GM18867 (cell line): ENCODE data around the gene CCP110.

Experiments
- ATAC-seq: cut with Tn5 transposase; IDR thresholded peaks from one replicate; pipeline ENCODE4 v1.9.1; 2021; ENCODE audit warnings: mild to moderate bottlenecking, moderate library complexity; ENCODE audit not compliant: unreplicated experiment

The CCP110 gene

DNA sequence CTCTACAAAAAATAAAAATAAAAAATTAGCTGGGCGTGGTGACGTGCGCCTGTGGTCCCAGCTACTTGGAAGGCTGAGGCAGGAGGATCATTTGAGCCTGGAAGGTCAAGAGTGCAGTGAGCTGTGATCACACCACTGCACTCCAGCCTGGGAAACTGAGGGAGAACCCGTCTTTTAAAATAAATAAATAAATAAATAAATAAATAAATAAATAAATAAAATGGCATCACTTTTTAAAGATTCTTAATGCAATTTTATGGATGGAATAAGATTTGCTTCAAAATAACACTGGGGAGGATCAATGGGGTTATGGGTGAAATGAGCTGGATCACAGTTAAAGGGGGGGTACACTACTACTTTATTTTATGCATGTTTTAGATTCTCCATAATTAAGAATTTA, 16.8 kb upstream of the CCP110 start:
- ATAC-seq: no peak

DNA sequence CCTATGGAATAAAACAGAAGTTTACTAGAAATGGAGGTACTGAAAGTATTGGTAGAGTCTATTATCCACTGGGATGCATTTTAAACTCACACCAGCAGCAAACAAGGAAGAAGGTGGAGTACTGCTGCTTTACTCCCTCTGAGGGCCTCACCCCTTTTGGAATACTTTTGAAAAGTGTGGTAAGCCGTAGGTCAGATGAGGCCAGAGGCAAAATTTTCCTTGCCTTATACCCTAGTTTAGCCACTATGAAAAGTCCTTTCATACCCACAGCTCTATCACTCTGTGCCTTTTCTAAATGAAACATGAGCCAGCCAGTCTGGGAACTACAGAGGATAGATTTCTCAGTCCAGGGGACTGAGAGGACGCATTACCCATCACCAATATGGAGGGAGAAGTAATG, 15.9 kb upstream of the CCP110 start:
- no peak for ATAC-seq

DNA sequence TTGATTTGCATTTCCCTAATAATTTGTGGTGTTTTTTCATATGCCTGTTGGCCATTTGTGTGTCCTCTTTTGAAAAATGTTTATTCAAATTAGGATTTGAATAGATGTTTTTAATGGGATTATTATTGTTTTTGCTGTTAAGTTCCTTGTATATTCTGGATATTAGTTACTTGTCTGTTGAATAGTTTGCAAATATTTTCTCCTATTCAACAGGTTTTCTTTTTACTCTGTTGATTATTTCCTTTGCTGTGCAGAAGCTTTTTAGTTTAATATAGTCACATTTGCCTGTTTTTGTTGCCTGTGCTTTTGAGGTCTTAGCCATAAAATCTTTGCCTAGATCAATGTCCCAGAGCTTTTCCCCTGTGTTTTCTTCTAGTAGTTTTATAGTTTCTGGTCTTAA, 11.4 kb upstream of the CCP110 start:
- ATAC-seq: no peak

DNA sequence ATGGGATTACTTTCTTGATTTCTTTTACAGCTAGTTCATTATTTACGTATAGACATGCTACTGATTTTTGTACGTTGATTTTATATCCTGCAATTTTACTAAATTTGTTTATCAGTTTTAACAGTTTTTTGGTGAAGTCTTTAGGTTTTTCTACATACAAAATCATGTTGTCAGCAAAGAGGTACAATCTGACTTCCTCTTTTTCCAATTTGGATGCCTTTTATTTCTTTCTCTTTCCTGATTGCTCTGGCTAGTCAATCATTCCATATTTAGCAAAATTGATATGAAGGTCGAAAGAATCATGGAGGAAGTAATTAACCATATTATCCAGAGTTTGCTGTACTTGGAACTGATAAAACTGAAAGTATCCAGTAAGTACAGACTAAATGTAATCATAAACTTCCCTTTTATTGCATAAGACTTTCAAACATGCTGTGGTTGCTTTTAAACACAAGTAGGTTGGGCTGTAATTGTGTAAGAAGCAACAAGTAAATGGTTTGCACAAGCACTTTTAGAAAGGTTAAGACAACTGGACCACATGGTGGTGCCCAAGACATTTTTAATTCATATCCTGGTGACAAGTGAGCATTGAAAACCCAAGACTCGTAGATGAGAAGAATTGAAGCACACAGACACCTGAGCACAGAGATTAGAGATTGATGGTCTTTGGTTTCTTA, 10.2 kb upstream of the CCP110 start:
- ATAC-seq: no peak

DNA sequence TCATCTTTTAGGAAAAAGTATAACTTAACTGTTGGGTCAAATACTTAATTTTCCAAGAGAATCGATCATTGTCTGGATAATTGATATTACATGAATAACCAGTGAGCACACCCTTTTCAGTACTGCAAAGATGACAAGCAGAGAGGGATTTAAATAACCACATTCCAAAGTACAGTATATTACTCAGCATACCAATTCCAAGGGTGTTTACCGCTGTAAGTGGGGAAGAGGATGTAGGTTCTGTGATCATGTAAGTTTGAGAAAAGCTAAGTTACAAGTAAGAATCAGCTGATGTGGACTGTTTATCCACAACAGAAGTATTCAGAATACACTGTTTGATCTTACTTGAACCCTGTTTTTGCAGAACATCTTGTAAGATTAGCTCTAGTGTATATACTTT, 8.0 kb upstream of the CCP110 start:
- no peak for ATAC-seq

DNA sequence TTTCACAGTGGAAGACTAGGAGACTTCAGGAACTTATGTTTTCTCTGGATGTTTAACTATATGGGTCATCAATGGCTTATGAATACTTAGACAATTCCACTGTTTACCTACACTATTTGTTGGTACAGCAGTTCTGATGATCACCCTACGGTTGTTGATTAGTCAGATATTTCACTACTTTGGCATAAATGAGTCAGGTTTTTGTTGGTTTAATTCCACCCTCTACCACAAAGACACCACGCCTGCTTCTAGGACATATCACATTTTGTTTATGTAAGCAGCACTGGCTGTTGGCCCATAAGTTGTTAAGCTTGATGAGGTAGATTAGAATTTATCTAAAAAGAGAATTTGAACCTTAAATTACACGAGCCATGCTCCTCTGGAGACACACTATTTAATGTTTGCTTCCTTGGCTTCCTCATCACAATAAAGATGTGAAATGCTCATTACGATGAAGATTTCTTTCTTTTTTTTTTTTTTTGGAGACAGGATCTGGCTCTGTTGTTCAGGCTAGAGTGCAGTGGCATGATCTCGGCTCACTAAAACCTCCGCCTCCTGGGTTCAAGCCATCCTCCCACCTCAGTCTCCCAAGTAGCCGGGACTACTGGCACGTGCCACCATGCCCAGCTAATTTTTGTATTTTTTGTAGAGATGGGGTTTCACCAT, 6.2 kb upstream of the CCP110 start:
- no peak for ATAC-seq

DNA sequence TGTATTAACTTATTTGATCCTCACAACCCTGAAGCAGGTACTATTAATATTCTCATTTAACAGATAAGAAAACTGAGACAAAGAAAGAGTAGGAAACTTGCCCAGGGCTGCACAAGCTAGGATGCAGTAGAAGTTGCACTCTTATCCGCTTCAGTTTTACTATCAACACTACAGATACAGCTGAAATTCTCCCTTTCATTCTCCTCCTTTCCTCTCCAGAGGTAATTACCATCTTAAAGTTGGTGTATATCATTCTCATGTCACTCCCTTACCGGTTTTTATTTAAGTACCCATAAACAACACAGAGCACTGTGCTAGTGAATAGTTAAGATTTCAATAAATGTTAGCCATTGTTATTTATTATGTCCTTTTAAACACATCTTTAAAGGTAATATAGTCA, 5.4 kb upstream of the CCP110 start:
- ATAC-seq: no peak

DNA sequence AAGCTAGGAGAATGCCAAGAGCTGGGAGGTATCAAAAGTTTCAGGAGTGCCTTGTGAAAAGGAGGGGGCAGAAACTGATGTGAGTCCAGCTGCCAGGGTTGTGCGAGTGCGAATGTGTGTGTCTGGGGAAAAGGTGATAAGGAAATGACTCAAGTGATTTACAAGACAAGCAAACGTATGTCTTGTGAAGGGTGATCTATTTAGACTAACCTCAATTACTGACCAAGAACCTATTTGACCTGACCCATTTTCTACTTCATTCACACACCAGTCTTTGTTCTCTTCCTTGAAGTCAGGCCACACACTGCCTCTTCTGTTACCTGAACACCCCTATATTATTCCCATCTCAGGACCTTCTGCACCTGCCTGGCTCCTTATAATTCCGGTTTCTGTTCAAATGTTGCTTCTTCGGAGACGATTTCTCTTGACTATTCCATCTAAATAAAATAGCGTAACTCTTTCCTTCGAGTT, 2.8 kb upstream of the CCP110 start:
- ATAC-seq: no peak

DNA sequence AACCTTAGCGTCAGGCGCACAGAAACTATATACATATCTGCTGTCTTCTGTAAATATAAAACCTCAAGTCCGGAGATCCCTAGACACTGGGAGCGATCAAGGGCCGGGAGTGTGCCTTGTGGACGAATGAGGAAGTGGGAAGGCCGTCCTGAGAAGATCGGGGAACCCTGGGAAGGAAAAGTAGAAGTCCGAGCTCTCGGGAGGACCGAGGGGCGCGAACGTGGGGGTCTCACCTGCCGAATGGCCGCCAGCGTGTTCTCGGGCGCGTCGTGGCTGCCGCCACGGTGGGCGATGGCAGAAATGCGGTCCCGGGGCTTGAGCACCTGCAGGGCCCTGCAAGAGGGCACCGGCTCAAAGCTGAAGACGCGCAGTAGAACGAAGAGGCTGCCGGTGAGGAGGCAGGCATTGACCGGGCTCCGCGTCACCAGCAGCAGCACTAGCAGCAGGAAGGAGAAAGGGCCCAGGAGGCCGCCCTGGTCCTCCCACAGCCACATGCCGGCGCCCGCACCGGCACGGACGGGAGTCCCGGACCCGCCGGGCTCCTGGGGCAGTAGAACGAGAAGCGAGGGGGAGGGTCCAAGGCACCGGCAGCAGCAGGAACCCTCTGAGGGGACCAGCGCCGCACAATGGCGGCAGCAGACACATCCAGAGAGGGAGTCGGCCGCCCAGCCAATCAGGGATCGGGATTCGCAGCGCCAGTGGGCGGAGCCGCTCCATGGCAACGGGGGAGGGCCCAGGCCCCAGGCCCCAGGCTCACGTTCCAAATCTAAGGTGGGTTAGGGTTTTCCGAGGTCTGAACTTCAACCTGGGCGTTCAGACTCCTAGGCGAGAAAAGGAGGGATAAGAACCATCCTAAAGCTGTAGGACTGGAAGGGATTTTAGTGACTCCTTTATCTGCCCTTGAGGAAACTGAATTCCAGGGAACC, 2.0 kb upstream of the CCP110 start, which contains the start of gene GDE1:
GDE1 (minus strand) TSS at position 628 of the 926 bp plus-strand sequence; CDS start at position 494, 134 bp downstream.
- ATAC-seq: peak; percentile 78

DNA sequence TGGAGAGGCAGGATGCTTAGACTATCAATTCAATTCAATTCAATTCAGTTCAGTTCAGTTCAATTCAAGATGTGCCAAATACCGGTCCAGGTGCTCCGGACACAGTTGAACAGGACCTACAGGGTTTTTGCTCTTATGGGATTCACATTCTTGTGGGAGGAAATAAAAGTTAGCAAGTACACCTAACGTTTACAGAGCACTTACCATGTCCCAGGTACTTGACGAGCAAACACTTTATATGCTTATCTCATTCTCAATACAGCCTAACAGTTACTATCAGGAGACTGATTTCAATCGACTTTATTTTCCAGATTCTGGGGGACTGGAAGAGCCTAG, 1.4 kb upstream of the CCP110 start:
- no peak for ATAC-seq

DNA sequence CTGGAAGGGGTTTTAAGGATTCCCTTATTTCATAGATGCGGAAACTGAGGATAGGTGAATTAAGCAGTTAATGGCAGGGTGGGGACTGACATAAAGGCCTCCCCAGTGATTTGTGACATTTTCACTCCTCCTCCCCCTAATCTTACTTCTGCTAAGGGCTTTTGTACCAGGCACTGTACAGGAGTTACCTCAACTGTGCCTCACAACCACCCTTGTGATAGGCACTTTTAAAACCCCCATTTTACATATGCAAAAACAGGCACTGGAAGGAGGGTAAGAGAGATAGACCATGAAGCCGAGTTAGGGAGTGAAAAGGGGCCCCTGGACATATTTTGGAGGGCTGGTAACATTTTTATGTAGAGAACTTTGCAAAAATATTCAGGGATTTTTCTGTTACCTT, 982 bp upstream of the CCP110 start:
- no peak for ATAC-seq

DNA sequence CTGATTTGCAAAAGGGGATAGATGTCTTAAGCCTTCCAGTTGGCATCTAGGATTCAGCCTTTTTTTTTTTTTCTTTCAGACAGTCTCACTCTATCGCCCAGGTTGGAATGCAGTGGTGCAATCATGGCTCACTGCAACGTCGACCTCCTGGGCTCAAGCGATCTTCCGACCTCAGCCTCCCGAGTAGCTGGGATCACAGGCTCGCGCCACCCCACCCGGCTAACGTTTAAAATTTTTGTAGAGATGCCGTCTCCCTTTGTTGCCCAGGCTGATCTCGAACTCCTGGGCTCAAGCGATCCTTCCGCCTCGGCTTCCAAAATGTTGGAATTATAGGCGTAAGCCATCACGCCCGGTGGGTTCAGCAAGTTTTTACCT, 571 bp upstream of the CCP110 start:
- ATAC-seq: no peak

DNA sequence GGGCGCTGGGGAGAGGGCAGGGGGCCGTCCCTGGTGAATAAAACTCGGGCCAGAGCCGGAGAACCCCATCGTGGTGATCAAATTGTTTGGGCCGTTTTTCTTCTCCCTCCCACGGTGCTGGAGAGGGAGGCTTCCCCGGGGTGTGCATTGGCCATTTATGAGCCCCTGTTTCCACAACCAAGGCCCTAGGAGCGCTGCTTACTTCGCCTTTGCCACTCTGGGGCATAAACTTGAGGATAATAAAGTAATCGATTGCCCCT, 544 bp downstream of the CCP110 start:
- ATAC-seq: no peak

DNA sequence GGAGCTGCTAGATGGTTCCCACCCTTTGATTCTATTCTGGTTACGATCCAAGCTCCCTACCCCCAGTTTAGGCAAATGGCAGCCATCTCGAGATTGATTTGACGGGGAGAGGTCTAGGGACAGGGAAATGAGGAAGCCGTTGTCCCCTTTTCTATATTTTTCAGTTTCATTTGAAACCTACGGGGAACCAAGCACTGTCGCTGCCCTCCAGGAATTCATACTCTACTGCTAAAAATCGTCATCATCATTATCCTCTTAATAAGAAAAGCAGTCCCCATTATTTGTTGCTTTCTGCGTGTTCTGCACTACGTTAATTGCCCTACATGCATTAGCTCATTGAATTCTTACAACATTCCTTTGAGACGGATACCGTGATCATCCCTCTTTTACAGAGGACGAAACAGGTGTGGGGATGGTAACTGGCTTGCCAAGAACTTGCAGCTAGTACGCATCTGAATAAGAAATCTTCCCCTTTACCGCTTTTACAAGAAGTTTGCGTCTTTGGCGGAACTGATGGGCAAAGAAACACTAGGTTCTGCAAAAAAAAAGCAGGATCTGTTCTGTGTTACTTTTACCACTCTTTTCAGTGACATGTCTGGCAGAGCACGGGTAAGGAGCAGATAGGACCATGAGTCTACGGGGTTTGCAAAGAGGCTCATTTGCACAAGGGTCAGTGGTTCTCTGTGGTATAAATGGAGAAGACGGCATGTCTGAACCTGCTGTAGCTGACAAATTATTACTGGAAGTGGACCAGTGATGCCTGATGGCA, 1.1 kb downstream of the CCP110 start:
- ATAC-seq: peak; percentile 21

DNA sequence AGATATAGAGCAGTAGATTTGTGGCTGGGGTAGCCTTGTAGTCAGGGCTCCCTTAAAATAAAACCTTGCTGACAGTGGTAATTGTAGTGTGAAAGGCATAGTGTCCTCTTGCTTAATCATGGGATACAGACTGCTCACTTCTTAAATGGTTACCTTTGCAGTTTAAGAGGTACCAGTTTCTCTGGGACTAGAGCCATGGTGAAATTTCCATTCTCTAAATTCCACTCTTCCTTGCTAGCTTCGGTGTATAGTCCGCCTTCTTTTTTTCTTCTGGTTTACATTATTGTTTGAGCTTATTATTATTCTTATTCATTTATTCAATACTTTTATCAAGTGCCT, 1.6 kb downstream of the CCP110 start:
- ATAC-seq: no peak

DNA sequence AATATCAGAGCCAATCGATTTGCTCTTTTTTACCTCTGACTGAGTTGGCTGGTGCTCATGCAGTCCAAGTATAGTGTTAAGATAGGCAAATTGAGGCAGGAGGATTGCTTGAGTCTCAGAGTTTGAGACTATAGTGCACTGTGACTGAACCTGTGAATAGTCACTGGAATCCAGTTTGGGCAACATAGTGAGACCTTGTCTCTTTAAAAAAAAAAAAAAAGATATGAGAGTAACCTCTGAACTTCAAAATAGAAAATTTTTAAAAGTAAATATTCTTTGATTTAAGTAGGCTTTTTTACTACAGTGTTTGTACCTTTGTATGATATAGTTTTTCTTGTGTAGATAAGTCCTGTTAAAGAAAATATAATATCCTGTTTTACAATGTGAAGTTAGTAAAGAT, 3.4 kb downstream of the CCP110 start:
- ATAC-seq: no peak

DNA sequence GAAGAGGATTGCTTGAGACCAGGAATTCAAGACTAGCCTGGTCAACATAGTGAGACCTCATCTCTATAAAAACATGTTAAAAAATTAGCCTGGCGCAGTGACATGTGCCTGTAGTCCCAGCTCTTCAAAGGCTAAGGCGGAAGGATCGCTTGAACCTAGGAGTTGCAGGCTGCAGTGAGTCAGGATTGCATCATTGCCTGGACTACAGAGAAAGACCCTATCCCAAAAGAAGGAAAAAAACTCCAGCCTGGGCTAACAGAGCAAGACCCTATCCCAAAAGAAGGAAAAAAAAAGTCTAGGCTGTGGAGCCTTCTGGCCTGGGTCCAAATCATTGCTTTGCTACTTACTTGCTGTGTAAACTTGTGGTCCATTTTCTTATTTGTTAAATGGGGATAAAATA, 4.9 kb downstream of the CCP110 start:
- ATAC-seq: no peak

DNA sequence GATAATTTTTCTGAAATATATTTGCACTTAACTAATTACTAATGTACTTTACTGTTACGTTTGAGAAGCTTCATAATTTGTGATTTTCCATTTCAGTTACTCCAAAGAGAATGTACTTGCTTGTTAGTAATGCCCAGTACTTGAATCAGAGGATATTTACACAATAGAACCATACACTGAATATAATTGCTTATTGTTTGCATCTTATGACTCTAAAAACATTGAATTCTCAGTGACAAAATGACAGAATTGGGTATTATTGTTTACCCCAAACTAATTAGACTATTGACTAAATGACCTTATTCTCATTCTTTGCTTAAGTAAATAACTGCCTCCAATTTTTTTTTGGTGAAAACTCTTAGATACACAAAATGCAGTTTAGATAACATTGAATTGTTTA, 8.9 kb downstream of the CCP110 start:
- no peak for ATAC-seq

DNA sequence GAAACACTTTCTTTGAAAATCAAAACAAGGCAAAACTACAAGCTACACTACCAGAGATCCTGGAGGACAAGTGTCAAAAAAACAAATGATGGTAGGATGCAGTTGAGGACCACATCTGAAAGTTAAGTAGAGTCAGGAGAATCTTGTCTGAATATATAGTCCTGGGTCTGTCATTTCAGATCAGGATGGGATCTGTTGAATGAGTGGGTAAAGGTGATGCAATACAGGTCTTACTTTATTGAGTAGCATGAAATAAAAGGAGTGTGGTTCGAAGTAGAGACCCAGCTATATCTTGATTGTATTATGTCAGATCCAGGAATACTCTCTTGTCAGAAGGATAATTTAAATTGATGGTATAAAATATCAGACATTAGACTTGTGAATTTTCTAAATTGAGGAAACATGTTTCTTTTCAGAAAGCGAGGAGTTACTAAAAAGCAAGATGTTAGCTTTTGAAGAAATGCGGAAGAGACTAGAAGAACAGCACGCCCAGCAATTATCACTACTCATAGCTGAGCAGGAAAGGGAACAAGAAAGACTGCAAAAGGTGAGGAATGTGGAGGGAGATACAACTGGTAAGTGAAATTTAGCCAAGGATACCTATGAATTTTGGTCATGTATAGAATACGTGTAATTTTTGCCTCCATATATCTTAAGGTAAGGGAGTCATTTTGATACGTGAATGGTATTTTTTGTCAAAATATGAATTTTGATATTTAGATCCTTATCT, 16.7 kb downstream of the CCP110 start:
- ATAC-seq: no peak

DNA sequence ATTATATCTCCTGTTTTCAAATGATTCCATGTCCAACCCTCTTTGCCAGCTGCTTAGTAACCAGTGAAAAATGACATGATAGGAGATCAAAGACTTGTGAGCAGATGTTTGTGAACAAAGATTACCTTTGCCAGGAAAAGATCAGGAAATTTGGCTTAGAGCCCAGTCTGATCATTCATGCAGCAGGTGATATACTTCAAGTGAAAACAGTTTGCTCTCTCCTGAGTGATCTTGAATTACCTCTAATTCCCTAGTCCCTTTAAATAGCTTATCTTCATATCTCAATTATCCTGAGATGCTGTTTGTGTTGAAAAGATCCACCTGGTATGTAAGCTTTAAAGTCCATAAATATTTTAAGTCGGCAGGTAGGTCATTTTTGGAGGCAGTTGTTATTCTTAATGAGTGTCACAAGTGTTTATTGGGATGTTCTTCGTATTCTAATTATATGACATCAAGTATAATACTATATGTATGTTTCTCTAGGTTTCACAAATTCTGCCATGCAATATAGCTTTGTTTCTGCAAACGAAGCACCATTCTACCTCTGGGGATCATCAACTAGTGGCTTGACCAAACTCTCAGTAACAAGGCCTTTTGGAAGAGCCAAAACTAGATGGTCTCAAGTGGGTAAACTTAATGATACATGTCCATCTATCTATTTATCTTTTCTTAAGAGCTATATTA, 18.5 kb downstream of the CCP110 start:
- no peak for ATAC-seq
